ENCODE measurements around the gene PIP4K2A. TPM values are rescaled to one million over a fixed set of nuclear protein-coding genes. Genes with fewer than 3 reads are reported as not detected.
A peak's percentile ranks its signal among the peaks of the same experiment; 100 is the strongest.

The PIP4K2A gene
- total RNA-seq, 3 donors from 2014 or later: 15.1 to 36.6 (median 33.1) TPM

DNA sequence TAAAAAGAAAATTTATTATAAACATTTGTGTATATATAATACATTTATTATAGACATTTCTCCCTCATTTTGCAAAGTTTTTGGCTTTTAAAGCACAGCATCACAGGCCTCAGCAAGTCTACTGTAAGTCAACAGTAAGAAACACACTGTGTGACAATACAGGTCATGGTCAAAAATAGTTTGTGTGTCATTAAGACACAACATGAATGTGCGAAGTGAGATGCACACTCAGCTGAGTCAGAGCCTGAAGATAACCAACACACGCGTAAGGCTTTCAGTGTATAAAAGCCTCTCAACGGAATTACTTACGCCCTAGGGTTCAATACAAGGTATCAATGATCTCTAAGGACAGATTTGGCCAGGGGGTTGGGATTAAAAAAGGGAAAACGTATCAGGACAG, 157.6 kb downstream of the PIP4K2A start:
- H3K27me3 ChIP-seq: no peaks in the 10 kb centered on the region
- TF ChIP-seq POLR2A (IDR thresholded peaks at IDR 0.05): no peak
- TF ChIP-seq, protein P1, sequence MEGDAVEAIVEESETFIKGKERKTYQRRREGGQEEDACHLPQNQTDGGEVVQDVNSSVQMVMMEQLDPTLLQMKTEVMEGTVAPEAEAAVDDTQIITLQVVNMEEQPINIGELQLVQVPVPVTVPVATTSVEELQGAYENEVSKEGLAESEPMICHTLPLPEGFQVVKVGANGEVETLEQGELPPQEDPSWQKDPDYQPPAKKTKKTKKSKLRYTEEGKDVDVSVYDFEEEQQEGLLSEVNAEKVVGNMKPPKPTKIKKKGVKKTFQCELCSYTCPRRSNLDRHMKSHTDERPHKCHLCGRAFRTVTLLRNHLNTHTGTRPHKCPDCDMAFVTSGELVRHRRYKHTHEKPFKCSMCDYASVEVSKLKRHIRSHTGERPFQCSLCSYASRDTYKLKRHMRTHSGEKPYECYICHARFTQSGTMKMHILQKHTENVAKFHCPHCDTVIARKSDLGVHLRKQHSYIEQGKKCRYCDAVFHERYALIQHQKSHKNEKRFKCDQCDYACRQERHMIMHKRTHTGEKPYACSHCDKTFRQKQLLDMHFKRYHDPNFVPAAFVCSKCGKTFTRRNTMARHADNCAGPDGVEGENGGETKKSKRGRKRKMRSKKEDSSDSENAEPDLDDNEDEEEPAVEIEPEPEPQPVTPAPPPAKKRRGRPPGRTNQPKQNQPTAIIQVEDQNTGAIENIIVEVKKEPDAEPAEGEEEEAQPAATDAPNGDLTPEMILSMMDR (IDR thresholded peaks at IDR 0.05): no peak
- no peak for TF ChIP-seq POLR2AphosphoS5 (IDR thresholded peaks at IDR 0.05)
- intact Hi-C loops (cut with DNase I; ENCODE audit: low total_unique reads): no loop called here
- H3K9me3 ChIP-seq: no peaks in the 10 kb centered on the region
- no peak overlapping the region for H3K4me3 ChIP-seq
- no peak overlapping the region for H3K27ac ChIP-seq
- no peaks in the 10 kb centered on the region for H3K4me1 ChIP-seq
- no peaks in the 10 kb centered on the region for H3K36me3 ChIP-seq
- no peak for DNase-seq (ENCODE audit: low spot score in 2 of 2)

DNA sequence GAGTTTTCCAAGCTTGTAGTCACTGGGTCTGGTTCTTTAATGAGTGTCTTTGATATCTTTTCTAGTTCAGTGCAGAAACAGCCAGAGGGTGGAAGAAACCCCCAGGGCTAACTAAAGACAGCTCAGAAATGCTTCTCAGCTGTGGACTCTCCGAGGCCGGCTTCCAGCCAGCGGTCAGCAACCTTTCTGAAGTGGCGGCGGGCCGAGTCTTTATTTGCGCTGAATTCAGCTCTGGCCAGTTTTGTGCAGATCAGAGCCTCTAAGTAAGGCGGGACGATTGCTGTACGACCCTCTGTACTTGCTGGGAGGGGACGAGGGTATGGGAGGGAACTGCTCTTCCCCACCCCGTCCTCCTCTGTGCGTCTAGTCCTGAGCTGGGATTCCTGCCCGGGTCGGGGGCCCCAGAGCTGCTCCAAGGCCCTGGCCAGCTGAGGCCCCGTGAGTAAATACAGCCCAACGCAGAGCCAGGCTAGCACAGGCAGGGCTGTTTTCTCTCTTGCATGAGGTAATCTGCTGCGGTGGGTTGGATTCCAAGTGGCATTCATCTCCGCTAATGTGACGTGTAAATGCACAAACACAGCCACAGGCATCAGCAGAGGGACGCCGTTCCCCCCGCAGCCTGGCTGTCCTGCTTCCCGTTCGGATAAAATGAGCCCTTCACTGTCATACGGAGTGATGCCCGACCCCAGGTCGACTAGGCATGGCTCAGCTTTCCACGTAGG, 159.8 kb downstream of the PIP4K2A start:
- Histone ChIP-seq H3K4me3 (peak overlapping the region; percentile 23 to 52 (median 32)), H3K27ac (peak overlapping the region; percentile 57 to 83), H3K27me3 (no peaks in the 10 kb centered on the region), H3K36me3 (no peaks in the 10 kb centered on the region), H3K9me3 (no peaks in the 10 kb centered on the region), H3K4me1 (no peaks in the 10 kb centered on the region)
- no peak for TF ChIP-seq POLR2A (IDR thresholded peaks at IDR 0.05)
- TF ChIP-seq, protein P1 (IDR thresholded peaks at IDR 0.05): no peak
- peak in 1 of 3 donors; percentile 7 for TF ChIP-seq POLR2AphosphoS5 (IDR thresholded peaks at IDR 0.05)
- intact Hi-C loops (cut with DNase I; ENCODE audit: low total_unique reads): no loop called here
- DNase-seq (ENCODE audit: low spot score in 2 of 2): peak; percentile 23 to 69

DNA sequence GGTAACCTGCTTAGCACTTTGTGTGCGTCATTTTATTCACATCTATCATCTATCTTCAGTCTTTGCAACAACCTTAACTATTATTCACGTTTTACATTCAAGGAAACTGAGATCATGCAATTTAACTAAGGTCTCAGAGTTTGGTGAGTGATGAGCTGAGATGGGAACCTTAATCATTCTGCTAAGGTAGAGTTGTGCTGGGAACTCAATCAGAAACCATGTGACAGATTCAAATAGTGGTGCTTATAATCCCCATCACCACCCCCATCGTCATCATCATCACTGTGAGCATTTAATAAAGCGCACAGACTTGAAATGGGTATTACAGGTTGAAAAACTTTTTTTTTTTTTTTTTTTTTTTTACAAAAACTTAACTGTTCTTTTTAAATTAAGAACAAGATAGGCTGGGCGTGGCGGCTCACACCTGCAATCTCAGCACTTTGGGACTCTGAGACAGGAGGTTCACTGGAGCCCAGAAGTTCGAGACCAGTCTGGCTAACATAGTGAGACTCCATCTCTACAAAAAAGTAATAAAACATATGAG, 160.9 kb downstream of the PIP4K2A start:
- no peaks in the 10 kb centered on the region for H3K4me1 ChIP-seq
- TF ChIP-seq POLR2AphosphoS5 (IDR thresholded peaks at IDR 0.05): no peak
- TF ChIP-seq, protein P1 (IDR thresholded peaks at IDR 0.05): no peak
- TF ChIP-seq POLR2A (IDR thresholded peaks at IDR 0.05): no peak

DNA sequence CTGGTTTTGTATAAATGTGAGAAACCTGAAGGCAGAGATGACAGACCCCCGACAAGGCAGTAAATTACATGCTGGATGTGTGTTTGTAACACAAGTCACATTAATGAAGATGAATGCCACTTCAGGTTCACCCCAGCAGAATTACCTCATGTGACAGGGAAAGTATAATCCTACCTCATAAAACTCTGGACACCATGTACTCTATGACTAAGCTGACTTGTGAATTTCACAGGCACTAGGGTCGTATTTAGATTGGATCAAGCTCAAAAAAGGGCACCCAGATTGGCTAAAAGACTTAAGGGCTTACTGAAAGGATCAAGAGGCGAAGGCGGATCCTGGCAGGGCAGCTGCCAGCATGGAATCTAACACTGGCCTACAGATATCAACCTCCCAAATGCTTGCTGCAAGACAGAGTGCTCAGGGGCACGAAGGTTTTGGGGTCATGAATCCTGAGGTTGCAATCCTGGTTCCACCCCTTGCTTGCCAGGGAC, 161.4 kb downstream of the PIP4K2A start:
- no peak for DNase-seq (ENCODE audit: low spot score in 2 of 2)
- intact Hi-C loops (cut with DNase I; ENCODE audit: low total_unique reads): no loop called here
- no peaks in the 10 kb centered on the region for H3K27me3 ChIP-seq
- H3K27ac ChIP-seq: no peak overlapping the region
- H3K36me3 ChIP-seq: no peaks in the 10 kb centered on the region
- TF ChIP-seq POLR2A (IDR thresholded peaks at IDR 0.05): no peak
- TF ChIP-seq, protein P1 (IDR thresholded peaks at IDR 0.05): no peak
- no peak for TF ChIP-seq POLR2AphosphoS5 (IDR thresholded peaks at IDR 0.05)
- no peak overlapping the region for H3K4me3 ChIP-seq
- H3K4me1 ChIP-seq: no peaks in the 10 kb centered on the region
- no peaks in the 10 kb centered on the region for H3K9me3 ChIP-seq

More for the DNA sequence above, 160.9 kb downstream of the PIP4K2A start:
- H3K36me3 ChIP-seq: no peaks in the 10 kb centered on the region
- intact Hi-C loops (cut with DNase I; ENCODE audit: low total_unique reads): no loop called here
- H3K4me3 ChIP-seq: no peak overlapping the region
- H3K9me3 ChIP-seq: no peaks in the 10 kb centered on the region
- no peaks in the 10 kb centered on the region for H3K27me3 ChIP-seq
- DNase-seq (ENCODE audit: low spot score in 2 of 2): no peak
- no peak overlapping the region for H3K27ac ChIP-seq

DNA sequence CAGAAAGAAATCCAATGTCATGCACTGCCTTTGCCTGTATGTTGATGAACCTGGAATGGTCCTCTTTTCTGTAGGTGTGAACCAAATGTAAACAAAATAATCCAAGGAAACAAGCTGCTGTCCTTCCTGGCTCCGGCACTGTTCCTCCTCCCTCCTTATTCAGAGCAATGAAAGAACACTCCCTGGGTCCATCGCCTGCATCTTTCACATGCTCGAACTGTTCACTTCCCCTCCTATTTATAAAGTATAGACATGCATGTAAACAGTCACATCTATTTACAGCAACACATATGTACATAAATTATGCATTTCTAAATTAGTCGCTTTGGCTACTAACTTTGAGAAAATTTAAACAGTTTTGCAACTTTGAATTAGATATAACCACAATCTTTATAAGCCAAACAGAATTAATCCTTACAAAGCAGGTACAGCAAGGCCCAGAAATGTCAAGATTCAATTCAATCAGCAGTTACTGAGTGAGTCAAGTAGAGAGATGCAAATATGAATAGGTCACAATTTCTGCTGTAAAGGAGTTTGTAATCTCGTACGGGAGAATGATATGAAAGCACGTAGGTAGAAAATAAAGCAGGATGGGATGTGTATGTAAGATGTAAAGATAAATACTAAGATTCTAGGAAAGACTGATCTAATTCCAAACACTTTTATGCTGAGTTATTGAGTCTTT, 162.6 kb downstream of the PIP4K2A start:
- no peak for TF ChIP-seq POLR2A (IDR thresholded peaks at IDR 0.05)
- intact Hi-C loops (cut with DNase I; ENCODE audit: low total_unique reads): no loop called here
- H3K4me1 ChIP-seq: no peaks in the 10 kb centered on the region
- H3K9me3 ChIP-seq: no peaks in the 10 kb centered on the region
- H3K36me3 ChIP-seq: no peaks in the 10 kb centered on the region
- no peaks in the 10 kb centered on the region for H3K27me3 ChIP-seq
- no peak overlapping the region for H3K4me3 ChIP-seq
- no peak for DNase-seq (ENCODE audit: low spot score in 2 of 2)
- H3K27ac ChIP-seq: no peak overlapping the region

Measured in breast epithelium (tissue), 4 donors.